ENCODE data around the gene HLA-B. TPM values are rescaled to one million over a fixed set of nuclear protein-coding genes. Genes with fewer than 3 reads are reported as not detected.

The HLA-B gene
- total and polyA plus RNA-seq, 4 donors, result 341 to 864 (median 417) TPM

- no peak for TF ChIP-seq REST (IDR thresholded peaks at IDR 0.05)
- TF ChIP-seq NR2F2 (IDR thresholded peaks at IDR 0.05), result no peak
- TF ChIP-seq SP1 (IDR thresholded peaks at IDR 0.05), result no peak
These were observed 11.8 kb downstream of the HLA-B start (continued) for GRCh38 chr6:31345026-31345730.

GRCh38 chr6:31340228-31340627 lies 16.8 kb downstream of the HLA-B start:
- H3K4me1 ChIP-seq (ENCODE audit: control insufficient read depth in 4 of 4, insufficient read depth in 4 of 4, low read length in 3 of 4), result no peaks in the 10 kb centered on the region
- H3K36me3 ChIP-seq (ENCODE audit: control insufficient read depth in 4 of 4, insufficient read depth in 3 of 4, low read depth in 1 of 4, low read length in 3 of 4), result no peaks in the 10 kb centered on the region
- peaks cover 0 to 6% (median 4%) of the 10 kb centered on the region in 4 donors for H3K9me3 ChIP-seq (ENCODE audit: control insufficient read depth in 4 of 4, low read length in 3 of 4)
- no peak for DNase-seq (ENCODE audit: low spot score)
- no peaks in the 10 kb centered on the region for H3K27me3 ChIP-seq (ENCODE audit: control insufficient read depth in 4 of 4, insufficient read depth in 4 of 4, low read length in 3 of 4)
- no peak for TF ChIP-seq HNF4G (IDR thresholded peaks at IDR 0.05)
- no peak for TF ChIP-seq MAX (IDR thresholded peaks at IDR 0.05)
- no peak for TF ChIP-seq ATF3 (IDR thresholded peaks at IDR 0.05)
- TF ChIP-seq CTCF (IDR thresholded peaks at IDR 0.05; ENCODE audit: low read depth, low read length, missing input control), result no peak
- no peak for TF ChIP-seq HNF4A (conservative IDR thresholded peaks at IDR 0.05)
- TF ChIP-seq SP1 (IDR thresholded peaks at IDR 0.05), result no peak
- TF ChIP-seq ZBTB33 (IDR thresholded peaks at IDR 0.05), result no peak
- TF ChIP-seq FOXA1 (IDR thresholded peaks at IDR 0.05), result no peak
- no peak for TF ChIP-seq REST (IDR thresholded peaks at IDR 0.05)
- no peak for TF ChIP-seq JUND (IDR thresholded peaks at IDR 0.05)
- no peak for TF ChIP-seq FOXA2 (IDR thresholded peaks at IDR 0.05)
- no peak for TF ChIP-seq EGR1 (IDR thresholded peaks at IDR 0.05; ENCODE audit: low read depth in 2 of 2)
- TF ChIP-seq RAD21 (IDR thresholded peaks at IDR 0.05), result no peak
- no peak for TF ChIP-seq RXRA (IDR thresholded peaks at IDR 0.05)
- no peak for TF ChIP-seq YY1 (IDR thresholded peaks at IDR 0.05)
- no peak for TF ChIP-seq TAF1 (conservative IDR thresholded peaks at IDR 0.05)
- TF ChIP-seq NR2F2 (IDR thresholded peaks at IDR 0.05), result no peak
- TF ChIP-seq GABPA (IDR thresholded peaks at IDR 0.05 in 1 of 2, conservative IDR thresholded peaks at IDR 0.05 in 1 of 2), result no peak
- no peak overlapping the region for H3K4me3 ChIP-seq (ENCODE audit: low read depth in 1 of 3, low read length in 3 of 3)
- no peak overlapping the region for H3K9ac ChIP-seq (ENCODE audit: low read depth in 1 of 2, low read length in 2 of 2)
- no peak overlapping the region for H3K27ac ChIP-seq (ENCODE audit: low read depth in 1 of 2, low read length in 2 of 2)

All from liver (tissue), 9 donors.